GM12865 (cell line): ENCODE results near the gene C20orf204.

Experiments used
- DNase-seq: peaks from one replicate; pipeline ENCODE4 v3.0.0; 2010; ENCODE audit warnings: low read depth
- H3K4me3 ChIP-seq: 2 replicates; pipeline ENCODE4 v1.5.1; 2011; ENCODE audit warnings: mild to moderate bottlenecking, low read depth, low read length, control low read depth
- CTCF ChIP-seq: IDR thresholded peaks from 2 replicates; pipeline ENCODE4 v1.5.1; 2011; ENCODE audit warnings: low read length, control low read depth, low read depth, inconsistent platforms; ENCODE audit not compliant: insufficient read depth; ENCODE audit errors: missing control alignments

The C20orf204 gene

GRCh38 chr20:64022671-64023360 lies 13.2 kb upstream of the C20orf204 start:
- no peak for TF ChIP-seq CTCF
- H3K4me3 ChIP-seq: no peak overlapping the region
- DNase-seq: no peak

GRCh38 chr20:64023361-64024140 lies 12.4 kb upstream of the C20orf204 start:
- H3K4me3 ChIP-seq: no peak overlapping the region
- TF ChIP-seq CTCF: no peak
- DNase-seq: no peak

GRCh38 chr20:64024141-64024990 lies 11.6 kb upstream of the C20orf204 start:
- no peak overlapping the region for H3K4me3 ChIP-seq
- no peak for DNase-seq
- no peak for TF ChIP-seq CTCF

GRCh38 chr20:64025101-64025825 lies 10.7 kb upstream of the C20orf204 start:
- no peak for TF ChIP-seq CTCF
- H3K4me3 ChIP-seq: no peak overlapping the region
- DNase-seq: no peak

DNA sequence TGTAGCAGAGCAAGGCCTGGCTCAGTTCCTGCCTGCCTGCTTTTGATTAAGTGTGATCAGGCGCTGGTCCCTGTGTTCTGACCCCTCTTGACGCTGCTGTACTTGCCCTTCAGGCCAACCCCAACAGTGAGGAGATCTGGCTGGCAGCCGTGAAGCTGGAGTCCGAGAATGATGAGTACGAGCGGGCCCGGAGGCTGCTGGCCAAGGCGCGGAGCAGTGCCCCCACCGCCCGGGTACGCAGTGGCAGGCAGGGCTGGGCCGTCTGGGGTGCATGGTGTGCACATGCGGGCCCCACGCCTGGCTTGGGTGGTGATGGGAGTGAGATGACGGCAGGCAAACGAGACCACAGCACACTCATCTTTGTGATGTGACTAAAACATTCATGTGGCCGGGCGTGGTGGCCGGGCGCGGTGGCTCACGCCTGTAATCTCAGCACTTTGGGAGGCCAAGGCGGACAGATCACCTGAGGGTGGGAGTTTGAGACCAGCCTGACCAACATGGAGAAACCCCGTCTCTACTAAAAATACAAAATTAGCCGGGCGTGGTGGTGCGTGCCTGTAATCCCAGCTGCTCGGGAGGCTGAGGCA lies 10.1 kb upstream of the C20orf204 start:
- H3K4me3 ChIP-seq: no peak overlapping the region
- no peak for TF ChIP-seq CTCF
- no peak for DNase-seq

DNA sequence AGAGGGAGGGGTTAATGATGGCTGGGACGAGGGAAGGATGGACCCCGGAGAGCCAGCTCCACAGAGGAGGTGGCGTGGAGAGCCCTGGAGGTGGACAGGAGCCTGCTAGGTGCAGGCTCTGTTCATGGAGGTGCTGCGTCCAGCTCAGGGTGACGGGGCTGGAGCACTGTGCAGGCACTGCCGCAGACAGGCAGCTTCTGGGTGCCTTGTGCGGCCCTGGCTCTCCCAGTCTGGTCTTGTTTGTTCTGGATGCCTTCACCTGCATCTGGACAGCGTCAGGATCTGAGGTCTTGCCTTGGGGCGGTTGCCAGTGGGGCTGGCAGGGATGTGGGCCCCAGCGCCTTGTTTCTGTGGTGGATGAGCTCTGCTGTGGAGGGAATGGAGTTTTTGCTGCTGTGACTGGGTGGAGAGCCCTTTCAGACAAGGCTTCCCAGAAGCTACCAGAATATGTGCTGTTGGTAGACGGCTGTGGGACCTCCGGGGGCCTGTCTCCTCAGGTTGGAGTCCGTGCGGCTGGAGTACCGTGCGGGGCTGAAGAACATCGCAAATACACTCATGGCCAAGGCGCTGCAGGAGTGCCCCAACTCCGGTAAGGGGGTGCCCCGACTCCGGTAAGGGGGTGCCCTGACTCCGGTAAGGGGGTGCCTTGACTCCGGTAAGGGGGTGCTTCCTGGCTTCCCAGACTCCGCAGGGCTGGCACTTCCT lies 7.8 kb upstream of the C20orf204 start:
- H3K4me3 ChIP-seq: no peak overlapping the region
- DNase-seq: no peak
- TF ChIP-seq CTCF: no peak
